ENCODE measurements around the gene DSCAML1. TPM values are rescaled to one million over a fixed set of nuclear protein-coding genes. Genes with fewer than 3 reads are reported as not detected.

The DSCAML1 gene
- total RNA-seq, 1 experiment from 2014 or later = not detected

DNA sequence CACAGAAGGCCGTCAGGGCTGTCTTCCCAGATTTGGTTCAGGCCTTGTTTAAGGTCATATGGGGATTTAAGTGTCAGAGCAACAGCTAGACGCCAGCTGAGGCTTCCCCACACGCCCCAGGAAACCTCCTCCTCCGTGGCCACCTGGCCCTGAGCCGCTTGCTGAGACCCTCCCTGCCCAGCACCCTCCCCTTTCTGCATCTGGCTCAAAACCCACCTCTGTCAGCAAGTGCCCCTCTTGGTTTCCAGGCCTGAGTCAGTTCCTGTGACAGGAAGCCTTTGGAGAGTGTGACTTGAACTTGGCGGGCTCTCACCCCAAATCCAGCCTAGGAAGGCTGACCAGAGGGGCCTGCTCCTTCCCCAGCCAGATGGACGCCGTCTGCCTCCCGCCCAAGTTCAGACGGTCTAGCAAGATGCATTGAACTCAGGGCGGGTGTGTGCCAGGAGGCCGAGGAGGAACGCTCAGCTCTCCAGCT, 27.0 kb upstream of the DSCAML1 start:
- TF ChIP-seq EZH2 (IDR thresholded peaks at IDR 0.05; ENCODE audit: low read length, unreplicated experiment) (no peak), EZH2phosphoT487 (IDR thresholded peaks at IDR 0.05; ENCODE audit: borderline replicate concordance, low read length) (no peak)
- TF ChIP-seq, protein P1, sequence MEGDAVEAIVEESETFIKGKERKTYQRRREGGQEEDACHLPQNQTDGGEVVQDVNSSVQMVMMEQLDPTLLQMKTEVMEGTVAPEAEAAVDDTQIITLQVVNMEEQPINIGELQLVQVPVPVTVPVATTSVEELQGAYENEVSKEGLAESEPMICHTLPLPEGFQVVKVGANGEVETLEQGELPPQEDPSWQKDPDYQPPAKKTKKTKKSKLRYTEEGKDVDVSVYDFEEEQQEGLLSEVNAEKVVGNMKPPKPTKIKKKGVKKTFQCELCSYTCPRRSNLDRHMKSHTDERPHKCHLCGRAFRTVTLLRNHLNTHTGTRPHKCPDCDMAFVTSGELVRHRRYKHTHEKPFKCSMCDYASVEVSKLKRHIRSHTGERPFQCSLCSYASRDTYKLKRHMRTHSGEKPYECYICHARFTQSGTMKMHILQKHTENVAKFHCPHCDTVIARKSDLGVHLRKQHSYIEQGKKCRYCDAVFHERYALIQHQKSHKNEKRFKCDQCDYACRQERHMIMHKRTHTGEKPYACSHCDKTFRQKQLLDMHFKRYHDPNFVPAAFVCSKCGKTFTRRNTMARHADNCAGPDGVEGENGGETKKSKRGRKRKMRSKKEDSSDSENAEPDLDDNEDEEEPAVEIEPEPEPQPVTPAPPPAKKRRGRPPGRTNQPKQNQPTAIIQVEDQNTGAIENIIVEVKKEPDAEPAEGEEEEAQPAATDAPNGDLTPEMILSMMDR (conservative IDR thresholded peaks at IDR 0.05; ENCODE audit: low read depth, low read length) = no peak
- H3K79me2 ChIP-seq (ENCODE audit: low read length) = no peaks in the 10 kb centered on the region
- no peak overlapping the region for H3K4me3 ChIP-seq (ENCODE audit: low read length)
- ATAC-seq (no peak), DNase-seq (no peak)
- no peaks in the 10 kb centered on the region for H3K9me2 ChIP-seq (replicated peaks; ENCODE audit: low read length)
- intact Hi-C loops (cut with micrococcal nuclease) = no loop called here
- H3K4me2 ChIP-seq (ENCODE audit: low read length) = no peak overlapping the region
- H4K20me1 ChIP-seq (ENCODE audit: low read length) = no peaks in the 10 kb centered on the region
- H3K27me3 ChIP-seq (ENCODE audit: low read length) = peaks cover 61% of the 10 kb centered on the region
- BruUV-seq (replicated peaks) = no TSS peak
- no peak overlapping the region for H3K27ac ChIP-seq (ENCODE audit: low read length)
- H3F3A ChIP-seq (ENCODE audit: low read length, unreplicated experiment) = no peaks in the 10 kb centered on the region
- H3K4me1 ChIP-seq (ENCODE audit: insufficient read depth, low read length) = peaks cover 7% of the 10 kb centered on the region
- no peaks in the 10 kb centered on the region for H3K9me3 ChIP-seq (ENCODE audit: low read length)
- no peaks in the 10 kb centered on the region for H3K36me3 ChIP-seq (ENCODE audit: low read depth, low read length)
- no peak overlapping the region for H3K9ac ChIP-seq (ENCODE audit: low read length)
- H2AFZ ChIP-seq (ENCODE audit: low read length) = no peak overlapping the region
- ChIA-PET CTCF (no interaction called here), POLR2A (ENCODE audit: unreplicated experiment) (no interaction called here)

DNA sequence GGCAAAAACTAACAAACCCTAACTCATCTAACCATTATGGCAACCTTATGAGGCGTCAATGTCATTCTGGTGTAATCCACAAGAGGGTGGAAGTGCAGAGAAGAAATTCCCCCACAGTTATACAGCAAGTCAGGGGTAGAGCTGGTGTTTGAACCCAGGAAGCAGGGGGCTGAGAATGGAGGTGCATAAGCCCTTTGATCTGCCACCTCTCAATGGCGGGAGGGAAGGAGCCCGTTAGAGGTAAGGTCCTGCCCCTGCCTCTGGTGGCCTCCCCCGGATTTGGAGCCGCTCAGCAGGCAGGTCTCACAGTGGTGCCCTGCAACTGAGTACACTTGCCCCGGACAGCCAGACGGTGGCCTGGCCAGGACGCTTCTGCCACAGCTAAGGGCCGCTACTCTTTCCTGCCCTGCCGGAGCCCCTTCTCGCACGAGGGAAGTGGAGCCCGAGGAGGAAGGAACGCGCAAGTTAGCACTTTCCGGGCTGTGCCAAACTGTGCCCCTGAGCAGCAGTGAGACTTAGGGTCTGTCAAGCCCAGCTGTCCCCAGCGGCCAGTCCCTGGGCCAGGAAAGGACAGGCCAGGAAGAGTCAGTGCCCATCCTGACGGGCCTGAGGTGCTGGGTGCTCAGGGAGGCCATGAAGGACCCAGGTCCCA, 26.4 kb upstream of the DSCAML1 start:
- CTCF ChIA-PET = no interaction called here
- Histone ChIP-seq H3K9ac (ENCODE audit: low read length) (no peak overlapping the region), H3F3A (ENCODE audit: low read length, unreplicated experiment) (no peaks in the 10 kb centered on the region), H2AFZ (ENCODE audit: low read length) (no peak overlapping the region), H3K9me2 (replicated peaks; ENCODE audit: low read length) (no peaks in the 10 kb centered on the region), H3K4me3 (ENCODE audit: low read length) (no peak overlapping the region), H3K4me2 (ENCODE audit: low read length) (no peak overlapping the region), H3K4me1 (ENCODE audit: insufficient read depth, low read length) (peaks cover 2% of the 10 kb centered on the region; the same call in 1 of the 2 replicates), H3K27ac (ENCODE audit: low read length) (no peak overlapping the region), H3K27me3 (ENCODE audit: low read length) (peaks cover 61% of the 10 kb centered on the region), H3K36me3 (ENCODE audit: low read depth, low read length) (no peaks in the 10 kb centered on the region), H3K9me3 (ENCODE audit: low read length) (no peaks in the 10 kb centered on the region), H3K79me2 (ENCODE audit: low read length) (no peaks in the 10 kb centered on the region), H4K20me1 (ENCODE audit: low read length) (no peaks in the 10 kb centered on the region)
- intact Hi-C loops (cut with micrococcal nuclease) = no loop called here
- no peak for TF ChIP-seq EZH2 (IDR thresholded peaks at IDR 0.05; ENCODE audit: low read length, unreplicated experiment)
- TF ChIP-seq, protein P1 (conservative IDR thresholded peaks at IDR 0.05; ENCODE audit: low read depth, low read length) = peak; percentile 35
- DNase-seq (no peak), ATAC-seq (no peak; the same call in 1 of the 2 replicates)
- BruUV-seq (replicated peaks) = no TSS peak
- POLR2A ChIA-PET (ENCODE audit: unreplicated experiment) = no interaction called here
